ENCODE measurements around the gene GALNT6.

The GALNT6 gene

DNA sequence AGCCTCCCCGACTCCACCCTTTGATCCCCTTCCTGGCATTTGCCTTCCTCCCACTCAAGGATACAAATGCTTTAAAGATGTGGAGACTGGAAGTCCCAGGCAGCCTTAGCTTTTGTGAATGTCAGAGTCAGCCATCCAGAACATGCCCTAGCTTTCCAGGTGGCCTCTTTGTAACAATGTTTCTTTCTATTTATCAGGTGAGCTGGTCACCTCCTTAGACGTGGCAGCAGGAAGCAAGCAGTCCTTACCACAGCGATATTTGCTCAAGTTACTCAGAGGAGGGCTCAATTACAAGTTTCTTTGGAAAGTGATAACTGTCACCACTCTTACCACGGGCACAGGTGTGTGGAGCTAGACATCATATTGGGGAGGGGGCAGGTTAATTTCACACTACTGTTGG lies 4.9 kb downstream of the GALNT6 start:
- Histone ChIP-seq H3K27me3 (ENCODE audit: low read depth) (peaks cover 15% of the 10 kb centered on the region), H3K9me3 (no peaks in the 10 kb centered on the region), H3K36me3 (replicated peaks) (no peaks in the 10 kb centered on the region), H3K4me1 (peaks cover 14% of the 10 kb centered on the region), H3K4me3 (no peak overlapping the region)
- in situ Hi-C loops (cut with MboI; ENCODE audit: low sequenced_read_pairs), result no loop called here
- no peak for DNase-seq (ENCODE audit: low spot score in 2 of 2)

DNA sequence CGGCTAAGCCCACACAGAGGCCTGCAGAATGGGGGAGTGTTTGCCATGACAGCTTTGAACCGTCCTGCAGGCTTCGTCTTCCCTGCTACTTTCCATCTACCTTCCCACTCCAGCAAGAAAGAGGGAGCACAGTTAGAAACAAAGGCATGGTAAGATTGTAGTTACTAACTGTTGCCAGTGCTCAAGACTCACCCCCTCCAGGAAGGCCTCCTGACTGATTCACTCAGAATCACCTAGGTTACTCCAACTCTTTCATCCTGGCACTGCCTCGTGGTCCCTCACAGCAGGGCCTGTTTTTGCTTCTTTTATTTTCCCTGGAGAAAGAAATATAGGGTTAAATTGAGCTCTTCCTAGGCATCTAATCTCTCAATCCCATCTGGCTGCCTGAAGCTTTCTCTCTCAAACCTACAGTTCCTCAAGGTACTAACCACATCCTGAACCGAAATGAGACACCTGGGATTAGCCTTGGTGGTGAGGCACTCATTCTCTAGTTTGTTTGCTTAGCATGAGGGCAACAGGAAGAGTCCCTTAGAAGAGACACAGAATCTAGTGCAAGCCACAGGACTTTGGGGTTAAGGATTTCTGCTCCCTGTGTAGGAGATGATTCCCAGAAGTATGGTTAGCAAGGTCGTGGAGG lies 7.8 kb downstream of the GALNT6 start:
- no peak for DNase-seq (ENCODE audit: low spot score in 2 of 2)
- H3K4me3 ChIP-seq, result no peak overlapping the region
- peaks cover 15% of the 10 kb centered on the region for H3K27me3 ChIP-seq (ENCODE audit: low read depth)
- no peaks in the 10 kb centered on the region for H3K9me3 ChIP-seq
- in situ Hi-C loops (cut with MboI; ENCODE audit: low sequenced_read_pairs), result no loop called here
- peaks cover 14% of the 10 kb centered on the region for H3K4me1 ChIP-seq
- H3K36me3 ChIP-seq (replicated peaks), result no peaks in the 10 kb centered on the region

DNA sequence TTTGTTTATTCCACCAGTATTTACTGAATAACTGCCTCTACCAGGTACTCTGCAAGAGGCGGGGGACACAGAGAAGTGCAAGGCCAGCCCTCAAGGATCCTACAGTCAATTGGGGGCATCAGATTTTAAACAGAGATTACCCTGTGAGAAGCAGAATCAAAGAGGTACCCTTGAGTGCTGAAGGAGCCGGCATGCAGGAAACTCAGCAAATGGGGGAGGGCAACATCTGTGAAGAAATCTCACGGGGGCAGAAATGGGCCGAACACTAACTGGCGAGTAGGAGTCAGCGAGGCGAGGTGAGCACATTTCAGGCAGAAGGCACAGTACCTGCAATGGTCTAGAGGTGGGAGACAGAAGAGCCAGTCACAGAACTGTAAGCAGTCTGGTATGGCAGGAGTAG lies 9.0 kb downstream of the GALNT6 start:
- in situ Hi-C loops (cut with MboI; ENCODE audit: low sequenced_read_pairs), result no loop called here
- H3K27me3 ChIP-seq (ENCODE audit: low read depth), result peaks cover 15% of the 10 kb centered on the region
- peaks cover 14% of the 10 kb centered on the region for H3K4me1 ChIP-seq
- no peaks in the 10 kb centered on the region for H3K9me3 ChIP-seq
- no peaks in the 10 kb centered on the region for H3K36me3 ChIP-seq (replicated peaks)
- no peak overlapping the region for H3K4me3 ChIP-seq
- DNase-seq (ENCODE audit: low spot score in 2 of 2), result no peak

DNA sequence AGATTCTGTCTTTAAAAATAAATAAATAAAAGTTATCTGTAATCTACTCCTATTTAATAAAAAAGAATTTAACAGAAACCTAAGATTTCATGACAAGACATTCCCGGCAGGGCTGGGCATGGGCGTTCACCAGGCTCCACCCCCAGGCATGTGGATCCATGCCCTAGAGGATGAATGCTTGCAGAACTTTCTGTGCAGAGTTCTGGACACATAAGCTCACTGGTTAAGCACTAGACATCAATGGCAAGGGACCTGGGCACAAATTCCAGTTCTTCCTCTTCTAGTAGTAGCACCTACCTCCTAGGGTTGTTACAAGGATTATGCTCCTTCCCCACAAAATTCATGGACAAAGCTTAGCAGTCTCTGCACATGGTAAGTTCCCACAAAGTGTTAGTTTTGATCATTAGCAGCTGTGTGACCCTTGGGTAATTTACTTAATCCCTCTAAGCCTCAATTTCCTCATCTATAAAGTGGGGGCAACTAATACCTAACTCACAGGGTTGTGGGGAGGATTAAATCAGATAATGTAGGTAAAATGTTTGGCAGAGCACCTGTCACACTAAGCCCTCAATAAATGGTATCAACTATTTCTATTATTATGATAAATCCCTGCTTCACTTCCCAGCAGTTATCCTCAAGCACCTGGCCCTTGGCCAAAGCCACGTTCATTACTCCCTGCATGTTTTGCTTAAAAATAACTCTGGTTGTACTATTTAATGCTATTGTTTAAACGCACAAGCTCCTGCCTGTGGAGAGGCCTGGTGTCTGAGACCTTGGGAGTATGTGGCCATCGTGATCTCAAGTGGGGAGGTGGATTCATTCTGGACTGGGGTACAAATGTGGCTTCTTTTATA lies 9.8 kb downstream of the GALNT6 start:
- peaks cover 14% of the 10 kb centered on the region for H3K4me1 ChIP-seq
- peaks cover 15% of the 10 kb centered on the region for H3K27me3 ChIP-seq (ENCODE audit: low read depth)
- in situ Hi-C loops (cut with MboI; ENCODE audit: low sequenced_read_pairs), result no loop called here
- H3K9me3 ChIP-seq, result no peaks in the 10 kb centered on the region
- peak; percentile 80 to 82 for DNase-seq (ENCODE audit: low spot score in 2 of 2)
- H3K36me3 ChIP-seq (replicated peaks), result no peaks in the 10 kb centered on the region
- H3K4me3 ChIP-seq, result no peak overlapping the region

DNA sequence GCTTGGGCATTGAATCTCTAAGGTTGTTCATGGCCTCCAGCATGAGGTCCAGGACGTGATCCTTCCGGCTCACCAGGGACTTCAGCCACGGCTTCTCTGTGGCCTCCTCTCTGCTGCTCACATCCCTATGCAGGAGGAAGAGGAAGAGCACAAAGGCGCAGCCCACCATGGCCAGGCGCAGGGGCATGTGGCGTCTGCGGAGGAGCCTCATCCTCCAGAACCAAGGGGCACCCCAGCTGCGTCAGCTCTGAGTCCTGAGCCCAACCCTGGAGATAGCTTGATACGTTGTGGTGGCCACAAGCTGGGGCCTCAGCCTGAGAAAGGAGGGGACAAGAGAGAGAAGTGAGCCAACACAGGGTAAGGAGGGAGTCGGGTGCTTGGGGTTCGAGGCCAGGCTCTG lies 11.6 kb downstream of the GALNT6 start:
- DNase-seq (ENCODE audit: low spot score in 2 of 2), result no peak
- no peak overlapping the region for H3K4me3 ChIP-seq
- no peaks in the 10 kb centered on the region for H3K36me3 ChIP-seq (replicated peaks)
- peaks cover 10% of the 10 kb centered on the region for H3K27me3 ChIP-seq (ENCODE audit: low read depth)
- H3K9me3 ChIP-seq, result no peaks in the 10 kb centered on the region
- in situ Hi-C loops (cut with MboI; ENCODE audit: low sequenced_read_pairs), result no loop called here
- H3K4me1 ChIP-seq, result peaks cover 14% of the 10 kb centered on the region

DNA sequence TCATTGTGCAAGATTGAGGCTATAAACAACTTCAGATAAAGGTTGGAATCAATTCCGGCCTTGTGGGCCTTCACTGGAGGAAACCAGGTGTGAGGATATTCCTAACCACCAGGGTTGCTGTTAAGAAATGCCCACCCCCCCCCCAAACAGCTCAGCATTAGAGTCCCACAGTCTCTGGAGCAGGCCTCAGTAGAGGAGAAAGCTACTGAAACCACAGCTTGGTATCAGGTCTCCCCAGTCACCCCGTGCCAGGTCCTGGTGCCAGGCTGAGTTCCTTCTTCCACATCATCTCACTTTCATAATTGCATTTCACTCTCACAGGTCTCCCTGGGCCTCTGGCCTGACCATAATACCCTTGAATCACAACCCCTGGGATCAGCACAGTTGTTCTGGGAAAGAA lies 12.5 kb downstream of the GALNT6 start:
- Histone ChIP-seq H3K9me3 (no peaks in the 10 kb centered on the region), H3K36me3 (replicated peaks) (no peaks in the 10 kb centered on the region), H3K4me1 (peaks cover 14% of the 10 kb centered on the region), H3K27me3 (ENCODE audit: low read depth) (peaks cover 10% of the 10 kb centered on the region), H3K4me3 (no peak overlapping the region)
- no peak for DNase-seq (ENCODE audit: low spot score in 2 of 2)
- in situ Hi-C loops (cut with MboI; ENCODE audit: low sequenced_read_pairs), result no loop called here

DNA sequence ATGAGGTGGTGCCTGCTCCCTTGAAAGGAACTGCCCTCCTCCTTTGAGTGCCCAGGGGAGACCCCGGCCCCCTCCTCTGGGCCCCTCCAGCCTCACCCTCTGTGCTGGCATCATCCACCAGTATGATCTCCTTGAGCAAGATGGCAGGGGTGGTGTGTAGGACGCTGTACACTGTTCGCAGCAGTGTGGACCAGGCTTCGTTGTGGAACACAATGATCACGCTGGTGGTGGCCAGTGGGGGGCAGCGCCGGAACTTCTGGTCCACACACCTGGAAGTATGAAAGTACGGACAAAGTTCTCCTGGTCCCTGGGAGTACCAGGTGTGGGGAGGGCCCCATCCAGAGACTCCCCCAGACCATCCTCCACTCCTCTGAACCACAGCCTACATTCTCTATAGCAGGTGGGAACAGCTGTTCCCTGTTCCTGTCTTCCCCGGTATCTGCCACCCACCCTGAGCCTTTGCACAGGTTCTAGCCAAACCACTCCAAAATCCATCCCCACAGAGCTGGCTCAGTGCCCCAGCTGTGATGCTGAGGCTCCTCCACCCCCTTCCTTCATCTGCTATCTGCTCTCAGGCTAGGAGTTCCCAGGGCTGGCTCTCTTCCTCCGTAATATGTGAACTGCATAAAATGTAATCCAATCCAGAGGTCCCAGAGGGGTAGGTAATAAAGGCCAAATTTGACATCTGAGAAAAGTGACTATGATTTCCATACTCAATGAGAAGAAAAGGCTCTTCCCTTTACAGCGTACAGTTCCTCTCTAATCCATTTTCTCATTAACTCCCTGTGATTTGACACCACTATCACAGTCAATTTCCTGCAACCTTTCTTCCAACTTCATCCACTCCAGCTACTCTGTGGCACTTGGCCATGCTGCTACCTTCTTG lies 13.9 kb downstream of the GALNT6 start:
- Histone ChIP-seq H3K4me3 (no peak overlapping the region), H3K27me3 (ENCODE audit: low read depth) (peaks cover 7% of the 10 kb centered on the region), H3K4me1 (peaks cover 14% of the 10 kb centered on the region), H3K9me3 (no peaks in the 10 kb centered on the region), H3K36me3 (replicated peaks) (no peaks in the 10 kb centered on the region)
- in situ Hi-C loops (cut with MboI; ENCODE audit: low sequenced_read_pairs), result no loop called here
- DNase-seq (ENCODE audit: low spot score in 2 of 2), result no peak

DNA sequence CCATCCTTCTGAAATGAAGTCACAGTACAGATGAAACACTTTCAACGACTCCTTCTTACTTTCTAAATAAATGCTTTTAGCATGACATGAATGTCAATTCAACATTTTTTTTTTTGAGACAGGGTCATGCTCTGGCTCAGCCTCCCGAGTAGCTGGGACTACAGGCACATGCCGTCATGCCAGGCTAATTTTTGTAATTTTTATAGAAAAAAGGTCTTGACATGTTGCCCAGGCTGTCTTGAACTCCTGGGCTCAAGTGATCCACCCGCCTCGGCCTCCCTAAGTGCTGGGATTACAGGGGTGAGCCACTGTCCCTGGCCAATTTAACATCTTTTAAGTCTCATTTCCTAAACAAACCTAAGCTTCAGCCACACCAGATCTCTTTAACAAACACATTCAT lies 16.4 kb downstream of the GALNT6 start:
- 0 out of 2 replicates have a peak, but pooled peaks cover 3% of the 10 kb centered on the region for H3K36me3 ChIP-seq (replicated peaks)
- H3K4me3 ChIP-seq, result no peak overlapping the region
- peaks cover 3% of the 10 kb centered on the region; the same call in 1 of the 2 replicates for H3K27me3 ChIP-seq (ENCODE audit: low read depth)
- no peak for DNase-seq (ENCODE audit: low spot score in 2 of 2)
- no peaks in the 10 kb centered on the region for H3K9me3 ChIP-seq
- peaks cover 9% of the 10 kb centered on the region; the same call in 1 of the 2 replicates for H3K4me1 ChIP-seq
- in situ Hi-C loops (cut with MboI; ENCODE audit: low sequenced_read_pairs), result no loop called here

DNA sequence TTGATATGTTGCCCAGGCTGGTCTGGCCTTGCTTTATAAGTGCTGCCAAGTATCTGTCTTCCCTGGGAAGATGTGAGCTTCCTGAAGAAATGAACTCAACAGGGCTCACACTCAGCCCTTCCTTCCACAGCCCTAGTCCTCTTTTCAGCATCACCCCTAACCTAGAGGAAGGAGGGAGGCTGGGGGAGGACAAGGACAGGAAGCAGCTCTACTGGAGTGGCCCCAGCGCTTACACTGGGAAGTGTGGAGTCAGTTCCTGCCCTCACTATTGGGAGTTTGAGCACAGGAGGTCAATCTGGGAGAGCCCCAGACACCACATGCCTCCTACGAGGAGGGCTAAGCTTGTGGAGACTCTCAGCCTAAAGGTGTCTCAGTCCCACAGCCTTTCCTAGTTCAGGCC lies 16.8 kb downstream of the GALNT6 start:
- Histone ChIP-seq H3K4me1 (peaks cover 9% of the 10 kb centered on the region; the same call in 1 of the 2 replicates), H3K9me3 (no peaks in the 10 kb centered on the region), H3K36me3 (replicated peaks) (0 out of 2 replicates have a peak, but pooled peaks cover 3% of the 10 kb centered on the region), H3K4me3 (no peak overlapping the region), H3K27me3 (ENCODE audit: low read depth) (no peaks in the 10 kb centered on the region; the same call in 1 of the 2 replicates)
- in situ Hi-C loops (cut with MboI; ENCODE audit: low sequenced_read_pairs), result no loop called here
- no peak for DNase-seq (ENCODE audit: low spot score in 2 of 2)

DNA sequence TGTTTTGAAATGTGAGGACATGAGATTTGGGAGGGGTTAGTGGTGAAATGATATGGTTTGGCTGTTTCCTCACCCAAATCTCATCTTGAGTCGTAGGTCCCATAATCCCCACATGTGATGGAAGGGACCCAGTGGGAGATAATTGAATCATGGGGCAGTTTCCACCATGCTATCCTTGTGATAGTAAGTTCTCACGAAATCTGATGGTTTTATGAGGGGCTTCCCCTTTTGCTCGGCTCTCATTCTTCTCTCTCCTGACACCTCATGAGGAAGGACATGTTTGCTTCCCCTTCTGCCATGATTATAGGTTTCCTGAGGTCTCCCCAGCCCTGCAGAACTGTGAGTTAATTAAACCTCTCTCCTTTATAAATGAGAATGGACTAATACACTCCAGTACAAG lies 18.0 kb downstream of the GALNT6 start:
- in situ Hi-C loops (cut with MboI; ENCODE audit: low sequenced_read_pairs), result no loop called here
- Histone ChIP-seq H3K36me3 (replicated peaks) (0 out of 2 replicates have a peak, but pooled peaks cover 3% of the 10 kb centered on the region), H3K4me1 (peaks cover 9% of the 10 kb centered on the region; the same call in 1 of the 2 replicates), H3K27me3 (ENCODE audit: low read depth) (no peaks in the 10 kb centered on the region), H3K9me3 (no peaks in the 10 kb centered on the region), H3K4me3 (no peak overlapping the region)
- DNase-seq (ENCODE audit: low spot score in 2 of 2), result no peak

DNA sequence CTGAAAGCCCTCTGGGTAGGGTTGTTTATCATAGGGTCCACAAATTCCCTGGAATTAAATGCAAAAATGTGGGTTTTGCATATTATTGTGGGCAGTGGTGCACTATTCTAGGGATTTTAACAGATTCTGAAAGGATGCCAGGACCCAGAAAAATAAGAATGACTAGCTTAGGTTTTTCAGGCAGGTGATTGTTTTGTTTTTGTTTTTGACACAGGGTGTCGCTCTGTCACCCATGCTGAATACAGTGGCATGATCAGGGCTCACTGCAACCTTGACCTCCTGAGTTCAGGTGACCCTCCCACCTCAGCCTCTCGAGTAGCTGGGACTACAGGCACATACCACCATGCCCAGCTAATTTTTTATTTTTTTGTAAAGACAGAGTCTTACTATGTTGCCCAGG lies 19.2 kb downstream of the GALNT6 start:
- in situ Hi-C loops (cut with MboI; ENCODE audit: low sequenced_read_pairs), result no loop called here
- H3K4me1 ChIP-seq, result peaks cover 9% of the 10 kb centered on the region; the same call in 1 of the 2 replicates
- H3K9me3 ChIP-seq, result no peaks in the 10 kb centered on the region
- no peaks in the 10 kb centered on the region for H3K27me3 ChIP-seq (ENCODE audit: low read depth)
- DNase-seq (ENCODE audit: low spot score in 2 of 2), result no peak
- H3K36me3 ChIP-seq (replicated peaks), result 0 out of 2 replicates have a peak, but pooled peaks cover 3% of the 10 kb centered on the region
- no peak overlapping the region for H3K4me3 ChIP-seq

DNA sequence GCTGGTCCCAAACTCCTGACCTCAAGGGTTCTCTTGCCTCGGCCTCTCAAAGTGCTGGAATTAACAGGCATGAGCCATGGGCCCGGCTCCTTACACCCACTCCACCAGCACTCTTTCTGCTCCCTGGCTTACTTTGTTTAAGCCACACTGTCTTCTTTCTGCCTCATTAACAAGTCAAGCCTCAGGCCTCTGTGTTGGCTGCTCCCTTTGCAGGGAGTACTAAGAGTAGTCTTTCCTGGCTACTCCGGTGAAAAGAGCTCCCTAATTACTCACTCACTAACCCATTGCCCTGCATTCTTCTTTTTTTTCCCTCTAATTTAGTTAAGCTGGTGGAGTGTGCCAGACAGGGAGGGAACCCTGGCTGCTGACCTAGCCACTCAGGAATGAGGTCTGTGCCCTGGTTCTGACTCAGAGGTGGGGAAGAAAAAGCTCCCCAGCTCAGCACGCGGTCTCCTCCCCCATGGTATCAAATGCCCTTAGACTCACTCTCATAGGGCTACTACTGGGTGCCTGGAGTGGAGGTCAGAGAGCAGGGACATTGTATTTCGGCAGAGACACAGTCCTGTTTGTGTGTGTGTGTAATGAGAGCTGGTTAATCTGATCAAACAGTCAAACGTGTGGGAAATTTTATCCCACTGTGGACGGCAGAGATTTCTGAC lies 19.8 kb downstream of the GALNT6 start:
- peak; percentile 34 to 60 for DNase-seq (ENCODE audit: low spot score in 2 of 2)
- 0 out of 2 replicates have a peak, but pooled peaks cover 3% of the 10 kb centered on the region for H3K36me3 ChIP-seq (replicated peaks)
- H3K9me3 ChIP-seq, result no peaks in the 10 kb centered on the region
- in situ Hi-C loops (cut with MboI; ENCODE audit: low sequenced_read_pairs), result no loop called here
- peaks cover 9% of the 10 kb centered on the region; the same call in 1 of the 2 replicates for H3K4me1 ChIP-seq
- no peaks in the 10 kb centered on the region for H3K27me3 ChIP-seq (ENCODE audit: low read depth)
- H3K4me3 ChIP-seq, result no peak overlapping the region

DNA sequence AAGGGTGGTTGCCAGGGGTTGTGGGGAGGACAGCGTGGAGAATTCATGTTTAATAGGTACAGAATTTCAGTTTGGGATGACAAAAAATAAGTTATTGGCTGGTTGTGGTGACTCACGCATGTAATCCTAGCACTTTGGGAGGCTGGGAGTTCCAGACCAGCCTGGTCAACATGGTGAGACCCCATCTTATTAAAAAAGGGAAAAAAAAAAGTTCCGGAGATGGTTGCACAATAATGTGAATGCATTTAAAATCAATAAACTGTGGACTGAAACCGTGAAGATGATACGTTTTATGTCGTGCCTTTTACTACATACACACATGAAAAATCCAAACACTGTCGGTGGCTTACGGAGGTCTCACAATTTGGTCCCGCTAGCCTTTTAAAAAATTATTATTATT lies 20.5 kb downstream of the GALNT6 start:
- in situ Hi-C loops (cut with MboI; ENCODE audit: low sequenced_read_pairs), result no loop called here
- Histone ChIP-seq H3K4me1 (peaks cover 9% of the 10 kb centered on the region; the same call in 1 of the 2 replicates), H3K36me3 (replicated peaks) (0 out of 2 replicates have a peak, but pooled peaks cover 3% of the 10 kb centered on the region)

More for the DNA sequence above, 20.5 kb downstream of the GALNT6 start:
- no peak for DNase-seq (ENCODE audit: low spot score in 2 of 2)
- H3K9me3 ChIP-seq, result no peaks in the 10 kb centered on the region
- no peak overlapping the region for H3K4me3 ChIP-seq
- no peaks in the 10 kb centered on the region for H3K27me3 ChIP-seq (ENCODE audit: low read depth)
